ENCODE measurements around the gene CNTLN. TPM values are rescaled to one million over a fixed set of nuclear protein-coding genes. Genes with fewer than 3 reads are reported as not detected.

CNTLN gene
- total and polyA plus RNA-seq, 2 of the 13 experiments (the other 11 are each of a cell fraction or from before 2014, with no cell fraction given), result 1.5 to 5.7 TPM

GRCh38 chr9:17293685-17294084 is 158.8 kb downstream of the CNTLN start (continued):
- TF ChIP-seq ZNF280B (CRISPR knock-in tag; IDR thresholded peaks at IDR 0.05; ENCODE audit: borderline replicate concordance) (no peak), YY1 (IDR thresholded peaks at IDR 0.05; ENCODE audit: insufficient read depth, insufficient replicate concordance, low read depth, low read length) (no peak), PREB (CRISPR knock-in tag; IDR thresholded peaks at IDR 0.05) (no peak), GLMP (CRISPR knock-in tag; IDR thresholded peaks at IDR 0.05; ENCODE audit: borderline replicate concordance) (no peak), KLF6 (CRISPR knock-in tag; IDR thresholded peaks at IDR 0.05) (no peak), ATF6 (CRISPR knock-in tag; conservative IDR thresholded peaks at IDR 0.05) (no peak), PITX1 (CRISPR knock-in tag; IDR thresholded peaks at IDR 0.05) (no peak)
